CD4-positive, alpha-beta T cell (primary cell): Measurements from ENCODE around the gene OGFOD1. TPM values are rescaled to one million over a fixed set of nuclear protein-coding genes. Genes with fewer than 3 reads are reported as not detected.

Experiments
- ATAC-seq: fragments of 200-7000 bp; cut with Tn5 transposase; one replicate; pipeline ENCODE4 v1.10.0; 2022; ENCODE audit warnings: mild to moderate bottlenecking; ENCODE audit not compliant: poor library complexity
- CTCF ChIA-PET: fragments of 350-600 bp; sonication (Branson Sonifier 250); formaldehyde crosslinking; loops from one replicate; lab custom pipeline; 2021; ENCODE audit warnings: antibody characterized with exemption, inconsistent platforms; lab: Charles Lee
- POLR2A ChIA-PET: fragments of 350-600 bp; sonication (Branson Sonifier 250); formaldehyde crosslinking; loops from one replicate; lab custom pipeline; 2021; ENCODE audit warnings: antibody characterized with exemption, inconsistent platforms; lab: Charles Lee
- DNase-seq, 14 experiments: peaks; one replicate each; pipeline ENCODE4 v3.0.0-alpha.2; 2013 to 2020; ENCODE audit warnings: mixed read lengths in 2 of 14
- H3K27ac ChIP-seq, 2 donors: one replicate each; pipeline versions ENCODE4 v1.5.1 to v1.7.0; 2013; ENCODE audit warnings: low read length in 2 of 2, low read depth in 1 of 2, mild to moderate bottlenecking in 1 of 2
- H3K27me3 ChIP-seq, 2 experiments: 1 replicate in 1 of 2; 2 replicates in 1 of 2; pipeline versions ENCODE4 v1.6.1 to v1.7.0; 2013; ENCODE audit warnings: low read length in 2 of 2, control low read depth in 1 of 2, mild to moderate bottlenecking in 1 of 2, moderate library complexity in 1 of 2; ENCODE audit not compliant: insufficient read depth in 2 of 2, control insufficient read depth in 1 of 2
- H3K36me3 ChIP-seq: one replicate; pipeline ENCODE4 v1.6.1; 2013; ENCODE audit warnings: low read length, control low read depth; ENCODE audit not compliant: insufficient read depth
- H3K4me1 ChIP-seq: one replicate; pipeline ENCODE4 v1.6.1; 2013; ENCODE audit warnings: low read length, control low read depth; ENCODE audit not compliant: insufficient read depth
- H3K4me3 ChIP-seq: one replicate; pipeline ENCODE4 v1.5.1; 2013; ENCODE audit warnings: mild to moderate bottlenecking, low read length, moderate library complexity
- H3K9me3 ChIP-seq, 2 experiments: 1 replicate in 1 of 2; 2 replicates in 1 of 2; pipeline versions ENCODE4 v1.6.1 to v1.7.0; 2013; ENCODE audit warnings: low read length in 2 of 2, mild to moderate bottlenecking in 2 of 2, control low read depth in 1 of 2, moderate library complexity in 1 of 2; ENCODE audit not compliant: control insufficient read depth in 1 of 2, insufficient read depth in 1 of 2
- H3K27ac Mint-ChIP-seq: one replicate; pipeline ENCODE4 v1.8.0; 2020; ENCODE audit warnings: mixed read lengths
- H3K27me3 Mint-ChIP-seq: one replicate; pipeline ENCODE4 v1.8.0; 2021; ENCODE audit warnings: mixed read lengths
- H3K36me3 Mint-ChIP-seq: one replicate; pipeline ENCODE4 v1.8.0; 2021; ENCODE audit warnings: low read depth, mixed read lengths
- H3K4me1 Mint-ChIP-seq: one replicate; pipeline ENCODE4 v1.8.0; 2021; ENCODE audit warnings: low read depth, mixed read lengths
- H3K4me3 Mint-ChIP-seq: one replicate; pipeline ENCODE4 v1.8.0; 2020; ENCODE audit warnings: mild to moderate bottlenecking, mixed read lengths
- H3K9me3 Mint-ChIP-seq: one replicate; pipeline ENCODE4 v1.8.0; 2020; ENCODE audit warnings: mixed read lengths
- CTCF ChIP-seq: fragments of 200-600 bp; IDR thresholded peaks from one replicate; pipeline ENCODE4 v1.8.0; 2022; ENCODE audit warnings: antibody characterized with exemption, mild to moderate bottlenecking
- intact Hi-C, 2 experiments: fragments of 100-400 bp; cut with DNase I in 1 of 2; cut with micrococcal nuclease in 1 of 2; formaldehyde crosslinking; loops; one replicate each; pipeline versions ENCODE4 v1.15.1 to v1.9.0; 2023 to 2025; cut with DNase I, micrococcal nuclease
- total RNA-seq, 174 experiments: library from RNA in 2 of 174; stranded (reverse) in 2 of 174; gene quantifications; one replicate each; pipeline ENCODE4 v1.2.3 and lab custom pipeline; 2021 to 2026

OGFOD1 gene
- total RNA-seq, 2 experiments from 2014 or later = 14.6 to 14.8 TPM

DNA sequence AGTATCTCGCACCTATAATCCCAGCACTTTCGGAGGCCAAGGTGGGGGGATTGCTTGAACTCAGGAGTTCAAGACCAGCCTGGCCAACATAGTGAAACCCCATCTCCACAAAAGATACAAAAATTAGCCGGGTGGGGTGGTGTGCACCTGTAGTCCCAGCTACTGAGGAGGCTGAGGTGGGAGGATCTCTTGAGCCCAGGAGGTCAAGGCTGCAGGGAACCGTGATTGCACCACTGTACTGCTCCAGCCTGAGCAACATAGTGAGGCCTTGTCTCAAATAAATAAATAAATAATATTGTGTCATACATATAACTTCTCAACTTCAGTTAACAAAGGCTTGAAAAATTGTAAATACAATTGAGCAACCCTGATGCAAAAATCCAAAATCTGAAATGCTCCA is 34.2 kb upstream of the OGFOD1 start:
- TF ChIP-seq CTCF = no peak
- Mint-ChIP-seq H3K27me3 (no peaks in the 10 kb centered on the region), H3K4me1 (peaks cover 45% of the 10 kb centered on the region), H3K4me3 (no peak overlapping the region), H3K36me3 (peaks cover 24% of the 10 kb centered on the region), H3K27ac (no peak overlapping the region), H3K9me3 (no peaks in the 10 kb centered on the region)
- Histone ChIP-seq H3K4me3 (no peak overlapping the region), H3K9me3 (no peaks in the 10 kb centered on the region), H3K4me1 (peaks cover 3% of the 10 kb centered on the region), H3K27me3 (no peaks in the 10 kb centered on the region), H3K27ac (no peak overlapping the region), H3K36me3 (peaks cover 7% of the 10 kb centered on the region)
- ChIA-PET POLR2A (no interaction called here), CTCF (no interaction called here)
- ATAC-seq = no peak
- intact Hi-C loops = no loop called here
- no peak for DNase-seq

- Histone ChIP-seq H3K36me3 (no peaks in the 10 kb centered on the region), H3K27me3 (no peaks in the 10 kb centered on the region), H3K9me3 (no peaks in the 10 kb centered on the region), H3K4me3 (no peak overlapping the region), H3K27ac (no peak overlapping the region), H3K4me1 (peaks cover 18% of the 10 kb centered on the region)
- Mint-ChIP-seq H3K36me3 (peaks cover 4% of the 10 kb centered on the region), H3K9me3 (no peaks in the 10 kb centered on the region), H3K27ac (no peak overlapping the region), H3K4me1 (peaks cover 58% of the 10 kb centered on the region), H3K4me3 (peak overlapping the region; percentile 46), H3K27me3 (no peaks in the 10 kb centered on the region)
- ATAC-seq = no peak
- ChIA-PET CTCF (no interaction called here), POLR2A (no interaction called here)
- DNase-seq = no peak
- intact Hi-C loops = loop anchor here in 1 of 2 experiments (10.0 kb wide), 2 partner anchors 225 to 285 kb away; partner anchors contain the start of gene GNAO1
- no peak for TF ChIP-seq CTCF
Measured at GRCh38 chr16:56419740-56420548, 31.4 kb upstream of the OGFOD1 start.

DNA sequence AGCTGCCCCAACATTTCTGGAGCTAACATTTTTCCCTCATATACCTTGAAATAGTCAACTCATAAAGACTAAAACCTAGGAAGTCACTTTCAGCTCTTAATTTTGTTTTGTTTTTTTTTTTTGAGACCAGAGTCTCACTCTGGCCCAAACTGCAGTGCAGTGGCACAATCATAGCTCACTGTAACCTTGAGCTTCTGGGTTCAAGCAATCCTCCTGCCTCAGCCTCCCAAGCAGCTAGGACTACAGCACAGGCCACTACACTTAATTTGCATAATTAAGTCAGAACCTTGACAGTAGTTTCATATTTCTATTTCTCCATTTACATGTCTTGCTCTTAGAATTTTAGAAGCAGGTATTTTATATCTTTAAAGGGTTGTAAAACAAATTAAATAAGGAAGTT is 30.7 kb upstream of the OGFOD1 start:
- Mint-ChIP-seq H3K4me1 (peaks cover 52% of the 10 kb centered on the region), H3K9me3 (no peaks in the 10 kb centered on the region), H3K4me3 (no peak overlapping the region), H3K27me3 (no peaks in the 10 kb centered on the region), H3K27ac (no peak overlapping the region), H3K36me3 (peaks cover 4% of the 10 kb centered on the region)
- ATAC-seq = no peak
- Histone ChIP-seq H3K4me1 (peaks cover 19% of the 10 kb centered on the region), H3K27me3 (no peaks in the 10 kb centered on the region), H3K9me3 (no peaks in the 10 kb centered on the region), H3K36me3 (no peaks in the 10 kb centered on the region), H3K4me3 (no peak overlapping the region), H3K27ac (no peak overlapping the region)
- ChIA-PET CTCF (no interaction called here), POLR2A (interaction anchor here (1.1 kb wide), 1 partner anchor 31 kb away, joined by 4 read pairs; the partner anchor contains the start of genes NUDT21 and OGFOD1)
- no peak for DNase-seq
- intact Hi-C loops = loop anchor here in 1 of 2 experiments (10.0 kb wide), 2 partner anchors 226 to 284 kb away; partner anchors contain the start of gene GNAO1
- no peak for TF ChIP-seq CTCF
